ENCODE measurements around the gene ALAD.
"Not testable (repeated sequence)": the region's sequence is repeated elsewhere in the genome, so short reads cannot be mapped to it uniquely, and the experiment has no call there.

ALAD gene

GRCh38 chr9:113398796-113399195 lies 2.3 kb downstream of the ALAD start:
- no peak for DNase-seq (ENCODE audit: low read depth in 2 of 2)

GRCh38 chr9:113397203-113397631 lies 3.9 kb downstream of the ALAD start:
- no peak for DNase-seq (ENCODE audit: low read depth in 2 of 2)

- no peak for DNase-seq (ENCODE audit: low read depth in 2 of 2)
Measured at GRCh38 chr9:113395000-113395861, 5.9 kb downstream of the ALAD start.

GRCh38 chr9:113393281-113393680 lies 7.8 kb downstream of the ALAD start:
- DNase-seq (ENCODE audit: low read depth in 2 of 2), result no peak

- no peak for DNase-seq (ENCODE audit: low read depth in 2 of 2)
Measured at GRCh38 chr9:113391917-113392316, 9.2 kb downstream of the ALAD start.

GRCh38 chr9:113390192-113390960 lies 10.7 kb downstream of the ALAD start:
- DNase-seq (ENCODE audit: low read depth in 2 of 2), result no peak

- DNase-seq (ENCODE audit: low read depth in 2 of 2), result no peak
Measured at GRCh38 chr9:113389451-113389850, 11.6 kb downstream of the ALAD start.

GRCh38 chr9:113388833-113389232 lies 12.3 kb downstream of the ALAD start:
- DNase-seq (ENCODE audit: low read depth in 2 of 2), result no peak

- no peak for DNase-seq (ENCODE audit: low read depth in 2 of 2)
Measured at GRCh38 chr9:113387560-113388230, 13.4 kb downstream of the ALAD start.

GRCh38 chr9:113386571-113387393 lies 14.3 kb downstream of the ALAD start:
- no peak for DNase-seq (ENCODE audit: low read depth in 2 of 2)

GRCh38 chr9:113381909-113382411 lies 19.1 kb downstream of the ALAD start:
- no peak for DNase-seq (ENCODE audit: low read depth in 2 of 2)

GRCh38 chr9:113381441-113381840 lies 19.6 kb downstream of the ALAD start:
- DNase-seq (ENCODE audit: low read depth in 2 of 2), result not testable (repeated sequence)

- DNase-seq (ENCODE audit: low read depth in 2 of 2), result no peak
Measured at GRCh38 chr9:113380869-113381378, 20.2 kb downstream of the ALAD start.

GRCh38 chr9:113379829-113380210 lies 21.3 kb downstream of the ALAD start:
- not testable (repeated sequence) for DNase-seq (ENCODE audit: low read depth in 2 of 2)

- not testable (repeated sequence) for DNase-seq (ENCODE audit: low read depth in 2 of 2)
Measured at GRCh38 chr9:113379094-113379828, 21.8 kb downstream of the ALAD start.

GRCh38 chr9:113376634-113377567 lies 24.2 kb downstream of the ALAD start, which contains the start of gene HDHD3:
Gene HDHD3 (minus strand): TSS chr9:113376986. CDS start chr9:113374354, 2,632 bp downstream.
- peak; percentile 67 to 79 for DNase-seq (ENCODE audit: low read depth in 2 of 2)

GRCh38 chr9:113375057-113376023 lies 25.7 kb downstream of the ALAD start:
- no peak for DNase-seq (ENCODE audit: low read depth in 2 of 2)
